Loucy (cell line): Measurements from ENCODE around the gene TSHR.

ENCODE experiments used
- EZH2phosphoT487 ChIP-seq: fragments of 200-600 bp; IDR thresholded peaks from 2 replicates; pipeline ENCODE4 v1.6.1; 2018; ENCODE audit warnings: antibody characterized with exemption, mild to moderate bottlenecking, moderate library complexity, borderline replicate concordance
- TF ChIP-seq, protein P1 (sequence below): fragments of 200-600 bp; sonication (generic); conservative IDR thresholded peaks from 2 replicates; pipeline ENCODE4 v1.5.1; 2014; ENCODE audit warnings: mild to moderate bottlenecking, antibody characterized with exemption, low read length

DNA sequence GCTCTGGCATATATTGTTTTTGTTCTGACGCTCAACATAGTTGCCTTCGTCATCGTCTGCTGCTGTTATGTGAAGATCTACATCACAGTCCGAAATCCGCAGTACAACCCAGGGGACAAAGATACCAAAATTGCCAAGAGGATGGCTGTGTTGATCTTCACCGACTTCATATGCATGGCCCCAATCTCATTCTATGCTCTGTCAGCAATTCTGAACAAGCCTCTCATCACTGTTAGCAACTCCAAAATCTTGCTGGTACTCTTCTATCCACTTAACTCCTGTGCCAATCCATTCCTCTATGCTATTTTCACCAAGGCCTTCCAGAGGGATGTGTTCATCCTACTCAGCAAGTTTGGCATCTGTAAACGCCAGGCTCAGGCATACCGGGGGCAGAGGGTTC lies 188.4 kb downstream of the TSHR start:
- TF ChIP-seq, protein P1, sequence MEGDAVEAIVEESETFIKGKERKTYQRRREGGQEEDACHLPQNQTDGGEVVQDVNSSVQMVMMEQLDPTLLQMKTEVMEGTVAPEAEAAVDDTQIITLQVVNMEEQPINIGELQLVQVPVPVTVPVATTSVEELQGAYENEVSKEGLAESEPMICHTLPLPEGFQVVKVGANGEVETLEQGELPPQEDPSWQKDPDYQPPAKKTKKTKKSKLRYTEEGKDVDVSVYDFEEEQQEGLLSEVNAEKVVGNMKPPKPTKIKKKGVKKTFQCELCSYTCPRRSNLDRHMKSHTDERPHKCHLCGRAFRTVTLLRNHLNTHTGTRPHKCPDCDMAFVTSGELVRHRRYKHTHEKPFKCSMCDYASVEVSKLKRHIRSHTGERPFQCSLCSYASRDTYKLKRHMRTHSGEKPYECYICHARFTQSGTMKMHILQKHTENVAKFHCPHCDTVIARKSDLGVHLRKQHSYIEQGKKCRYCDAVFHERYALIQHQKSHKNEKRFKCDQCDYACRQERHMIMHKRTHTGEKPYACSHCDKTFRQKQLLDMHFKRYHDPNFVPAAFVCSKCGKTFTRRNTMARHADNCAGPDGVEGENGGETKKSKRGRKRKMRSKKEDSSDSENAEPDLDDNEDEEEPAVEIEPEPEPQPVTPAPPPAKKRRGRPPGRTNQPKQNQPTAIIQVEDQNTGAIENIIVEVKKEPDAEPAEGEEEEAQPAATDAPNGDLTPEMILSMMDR, result no peak
- no peak for TF ChIP-seq EZH2phosphoT487
